Gastroesophageal sphincter (tissue), 3 donors: Measurements from ENCODE around the gene GNLY.
A peak's percentile ranks its signal among the peaks of the same experiment; 100 is the strongest.

ENCODE experiments used
- EP300 ChIP-seq: sonication (generic); formaldehyde crosslinking; IDR thresholded peaks from one replicate; pipeline ENCODE4 v1.6.1; 2017; ENCODE audit warnings: antibody characterized with exemption, mild to moderate bottlenecking
- POLR2A ChIP-seq, 2 donors: fragments of 450-650 bp; IDR thresholded peaks; one replicate each; pipeline ENCODE4 v1.6.1; 2017; ENCODE audit warnings: antibody characterized with exemption in 2 of 2, mild to moderate bottlenecking in 2 of 2, moderate library complexity in 1 of 2
- POLR2AphosphoS5 ChIP-seq: sonication (generic); formaldehyde crosslinking; IDR thresholded peaks from one replicate; pipeline ENCODE4 v1.6.1; 2017; ENCODE audit warnings: antibody characterized with exemption
- TF ChIP-seq, protein P1 (sequence below), 4 experiments: fragments of 200-600 bp in 2 of 4; fragments of 450-650 bp in 2 of 4; sonication (generic) in 1 of 4; IDR thresholded peaks; one replicate each; pipeline ENCODE4 v1.5.1; 2017 to 2019; ENCODE audit warnings: antibody characterized with exemption in 4 of 4, mild to moderate bottlenecking in 2 of 4, moderate library complexity in 2 of 4

DNA sequence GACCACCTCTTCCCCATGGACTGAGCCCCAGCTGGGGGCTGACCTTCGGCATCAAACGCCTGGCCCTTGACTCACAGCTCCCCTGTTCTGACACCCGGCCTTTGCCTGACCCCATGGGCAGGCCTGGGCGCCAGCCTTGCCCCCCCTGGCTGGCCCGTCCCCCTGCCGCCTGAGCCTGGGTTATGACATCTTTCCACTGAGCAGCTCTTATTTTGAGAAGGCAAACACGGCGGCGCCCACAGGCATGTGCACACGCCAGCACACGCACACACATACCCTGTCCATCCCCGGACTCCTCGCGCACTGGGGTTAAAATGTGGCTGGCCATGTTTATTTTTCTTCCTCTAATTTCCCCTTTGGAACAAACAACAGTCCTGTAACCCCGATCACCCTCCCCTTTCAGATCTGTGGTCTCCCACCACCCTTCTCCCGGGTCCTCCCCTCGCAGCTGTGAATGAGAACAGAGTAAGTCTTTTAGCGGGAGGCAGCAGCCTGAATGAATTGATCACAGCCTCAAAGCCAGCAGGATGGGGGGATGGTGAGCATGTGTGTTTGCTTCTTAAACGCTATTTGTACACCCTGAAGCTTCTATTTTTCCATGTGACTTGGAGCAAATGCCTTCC is 47.8 kb downstream of the GNLY start:
- TF ChIP-seq, protein P1, sequence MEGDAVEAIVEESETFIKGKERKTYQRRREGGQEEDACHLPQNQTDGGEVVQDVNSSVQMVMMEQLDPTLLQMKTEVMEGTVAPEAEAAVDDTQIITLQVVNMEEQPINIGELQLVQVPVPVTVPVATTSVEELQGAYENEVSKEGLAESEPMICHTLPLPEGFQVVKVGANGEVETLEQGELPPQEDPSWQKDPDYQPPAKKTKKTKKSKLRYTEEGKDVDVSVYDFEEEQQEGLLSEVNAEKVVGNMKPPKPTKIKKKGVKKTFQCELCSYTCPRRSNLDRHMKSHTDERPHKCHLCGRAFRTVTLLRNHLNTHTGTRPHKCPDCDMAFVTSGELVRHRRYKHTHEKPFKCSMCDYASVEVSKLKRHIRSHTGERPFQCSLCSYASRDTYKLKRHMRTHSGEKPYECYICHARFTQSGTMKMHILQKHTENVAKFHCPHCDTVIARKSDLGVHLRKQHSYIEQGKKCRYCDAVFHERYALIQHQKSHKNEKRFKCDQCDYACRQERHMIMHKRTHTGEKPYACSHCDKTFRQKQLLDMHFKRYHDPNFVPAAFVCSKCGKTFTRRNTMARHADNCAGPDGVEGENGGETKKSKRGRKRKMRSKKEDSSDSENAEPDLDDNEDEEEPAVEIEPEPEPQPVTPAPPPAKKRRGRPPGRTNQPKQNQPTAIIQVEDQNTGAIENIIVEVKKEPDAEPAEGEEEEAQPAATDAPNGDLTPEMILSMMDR (IDR thresholded peaks at IDR 0.05): no peak
- peak; percentile 93 for TF ChIP-seq POLR2AphosphoS5
- no peak for TF ChIP-seq POLR2A (IDR thresholded peaks at IDR 0.05)
- TF ChIP-seq EP300: no peak
